SK-N-MC (cell line): ENCODE measurements around the gene ADGRF5.

Experiments
- DNase-seq: peaks from one replicate; pipeline ENCODE4 v3.0.0-alpha.2; 2011; ENCODE audit warnings: low read depth, low spot score
- H3K27ac ChIP-seq: fragments of 200-600 bp; sonication (generic); 2 replicates; pipeline ENCODE4 v1.5.1; 2016; ENCODE audit warnings: mixed run types
- H3K36me3 ChIP-seq: fragments of 200-600 bp; sonication (generic); 2 replicates; pipeline ENCODE4 v1.6.1; 2017; ENCODE audit warnings: antibody characterized with exemption, low read length, mixed read lengths; ENCODE audit not compliant: insufficient read depth
- H3K4me3 ChIP-seq: fragments of 200-600 bp; sonication (generic); 2 replicates; pipeline ENCODE4 v1.5.1; 2016
- H3K9ac ChIP-seq: fragments of 200-600 bp; sonication (generic); 2 replicates; pipeline ENCODE4 v1.8.0; 2017; ENCODE audit warnings: mixed run types, mixed read lengths; ENCODE audit not compliant: insufficient read length
- H3K9me3 ChIP-seq: fragments of 200-600 bp; sonication (generic); 2 replicates; pipeline ENCODE4 v1.6.1; 2017; ENCODE audit warnings: low read depth, mild to moderate bottlenecking, antibody characterized with exemption, low read length, moderate library complexity, mixed read lengths
- EZH2 ChIP-seq: fragments of 200-600 bp; sonication (generic); IDR thresholded peaks from one replicate; pipeline ENCODE4 v1.6.1; 2017; ENCODE audit warnings: antibody characterized with exemption
- FOXP2 ChIP-seq: optimal IDR thresholded peaks from 2 replicates; pipeline ENCODE3; 2011; ENCODE audit warnings: mild to moderate bottlenecking, moderate library complexity; ENCODE audit not compliant: insufficient read depth; ENCODE audit errors: extremely low read length, control extremely low read depth
- POLR2AphosphoS5 ChIP-seq: IDR thresholded peaks from 2 replicates; pipeline ENCODE4 v1.6.1; 2012; ENCODE audit warnings: mild to moderate bottlenecking, low read depth, low read length, borderline replicate concordance

Gene ADGRF5

DNA sequence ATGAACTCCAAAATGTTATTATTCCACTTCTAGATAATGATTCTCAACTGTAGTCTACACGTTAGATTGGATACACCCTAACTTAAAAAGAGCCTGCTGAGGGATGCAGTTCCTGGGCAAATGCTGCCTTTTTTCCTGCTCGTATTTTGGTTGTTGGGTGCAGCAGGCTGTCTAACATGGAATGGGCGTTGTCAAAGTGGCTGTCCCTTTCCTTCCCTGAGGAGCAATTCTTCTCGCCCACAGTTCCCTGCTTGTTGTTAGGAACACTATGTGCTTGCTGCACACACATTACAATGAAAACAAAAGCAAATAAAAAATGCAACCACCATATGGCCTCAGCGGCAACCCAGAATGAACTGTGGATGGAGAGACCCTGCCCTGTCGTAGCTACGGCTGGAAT is 1.7 kb upstream of the ADGRF5 start:
- no peak for DNase-seq
- no peaks in the 10 kb centered on the region for H3K36me3 ChIP-seq
- H3K4me3 ChIP-seq: no peak overlapping the region
- no peaks in the 10 kb centered on the region for H3K9me3 ChIP-seq
- no peak for TF ChIP-seq EZH2
- no peak overlapping the region for H3K27ac ChIP-seq
- H3K9ac ChIP-seq: no peak overlapping the region

DNA sequence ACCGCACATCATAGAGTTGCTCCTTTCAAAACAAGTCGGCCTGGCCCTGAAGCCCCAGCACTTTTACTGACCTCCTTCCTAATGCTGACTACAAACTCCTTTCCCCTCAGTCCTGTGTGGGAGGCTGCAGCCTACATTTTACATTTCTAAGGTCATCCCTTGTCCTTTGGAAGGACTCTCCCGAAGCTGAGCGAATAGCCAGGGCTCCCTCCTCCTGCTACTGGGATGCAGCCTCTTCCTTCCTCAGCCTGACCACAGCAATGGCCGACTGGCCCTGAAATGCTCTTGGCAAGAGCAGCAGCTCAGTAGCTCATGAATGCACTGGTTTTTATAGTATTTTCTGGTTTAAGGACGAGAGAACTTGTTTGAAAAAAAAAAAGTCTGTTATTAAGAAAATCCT is 679 bp downstream of the ADGRF5 start:
- H3K27ac ChIP-seq: no peak overlapping the region
- no peak overlapping the region for H3K4me3 ChIP-seq
- no peak for TF ChIP-seq FOXP2
- no peak for TF ChIP-seq POLR2AphosphoS5
- no peak for TF ChIP-seq EZH2
- no peak overlapping the region for H3K9ac ChIP-seq
- H3K9me3 ChIP-seq: no peaks in the 10 kb centered on the region
- DNase-seq: no peak
- no peaks in the 10 kb centered on the region for H3K36me3 ChIP-seq

DNA sequence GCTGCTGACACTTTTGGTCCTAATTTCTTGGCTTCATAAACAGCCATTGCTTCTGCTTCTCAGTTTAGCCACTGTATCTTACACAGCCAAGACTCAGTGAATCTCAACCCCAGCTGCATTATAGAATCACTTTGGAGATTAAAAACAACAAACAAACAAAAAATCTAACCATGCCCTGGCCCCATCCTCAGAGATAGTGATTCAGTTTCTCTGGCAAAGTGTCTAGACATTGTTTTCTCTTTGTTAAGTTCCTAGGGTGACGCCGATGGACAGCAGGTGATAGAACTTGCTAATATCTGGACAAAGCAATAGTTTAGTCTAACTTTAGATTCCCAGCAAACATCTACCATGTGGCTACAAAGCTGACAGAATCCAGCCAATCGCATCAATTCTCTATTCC is 2.9 kb downstream of the ADGRF5 start:
- TF ChIP-seq POLR2AphosphoS5 (no peak), EZH2 (no peak), FOXP2 (no peak)
- H3K9ac ChIP-seq: no peak overlapping the region
- no peak for DNase-seq
- H3K36me3 ChIP-seq: no peaks in the 10 kb centered on the region
- H3K9me3 ChIP-seq: no peaks in the 10 kb centered on the region
- H3K27ac ChIP-seq: no peak overlapping the region
- H3K4me3 ChIP-seq: no peak overlapping the region

DNA sequence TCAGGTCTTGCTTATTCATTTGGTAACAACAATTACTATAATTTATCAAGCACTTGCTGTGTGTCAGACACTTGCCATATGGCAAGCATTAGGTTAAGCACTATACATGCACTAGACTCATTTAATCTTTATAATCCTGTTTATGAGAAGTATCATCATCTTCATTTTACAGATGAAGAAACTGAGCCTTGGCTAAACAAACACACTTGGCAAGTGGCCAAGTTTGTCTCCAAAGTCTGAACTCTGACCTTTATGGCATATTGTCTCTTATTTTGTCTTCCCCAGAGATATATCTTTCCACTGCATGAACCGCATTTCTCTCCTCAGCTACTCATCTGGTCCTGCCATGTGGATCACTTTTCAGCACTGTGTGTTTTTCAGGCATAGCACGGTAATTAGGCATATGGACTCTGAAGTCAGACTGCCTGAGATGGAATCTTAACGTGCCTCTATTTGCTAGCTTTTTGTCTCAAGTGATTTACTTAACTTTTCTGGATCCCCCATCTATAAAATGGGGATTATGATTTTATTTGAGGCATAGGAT is 4.7 kb downstream of the ADGRF5 start:
- no peak overlapping the region for H3K4me3 ChIP-seq
- H3K36me3 ChIP-seq: no peaks in the 10 kb centered on the region
- H3K9me3 ChIP-seq: no peaks in the 10 kb centered on the region
- TF ChIP-seq POLR2AphosphoS5: no peak
- TF ChIP-seq EZH2: no peak
- no peak for TF ChIP-seq FOXP2
- DNase-seq: no peak
- no peak overlapping the region for H3K9ac ChIP-seq
- H3K27ac ChIP-seq: no peak overlapping the region

DNA sequence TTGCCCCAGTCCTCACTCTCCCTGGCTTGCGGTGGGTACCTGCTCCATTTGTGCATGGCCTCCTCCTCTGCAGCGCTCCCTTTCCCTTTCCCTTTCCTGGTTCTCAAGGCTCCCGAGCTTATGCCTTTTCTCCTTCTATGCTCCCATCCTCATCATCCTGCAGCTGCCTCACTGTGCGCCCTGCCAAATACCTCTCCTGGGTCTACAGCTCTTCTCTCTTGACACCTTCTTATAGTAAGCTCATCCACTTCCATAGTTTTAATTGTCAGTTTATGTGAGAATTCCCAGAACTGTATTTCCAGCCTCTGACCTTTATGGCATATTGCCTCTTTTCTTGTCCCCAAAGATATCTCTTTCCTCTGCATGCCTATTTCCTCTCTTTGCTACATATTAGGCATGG is 5.9 kb downstream of the ADGRF5 start:
- Histone ChIP-seq H3K9ac (no peak overlapping the region), H3K36me3 (no peaks in the 10 kb centered on the region), H3K4me3 (no peak overlapping the region), H3K27ac (no peak overlapping the region), H3K9me3 (no peaks in the 10 kb centered on the region)
- no peak for TF ChIP-seq POLR2AphosphoS5
- TF ChIP-seq EZH2: no peak
- no peak for TF ChIP-seq FOXP2
- no peak for DNase-seq

DNA sequence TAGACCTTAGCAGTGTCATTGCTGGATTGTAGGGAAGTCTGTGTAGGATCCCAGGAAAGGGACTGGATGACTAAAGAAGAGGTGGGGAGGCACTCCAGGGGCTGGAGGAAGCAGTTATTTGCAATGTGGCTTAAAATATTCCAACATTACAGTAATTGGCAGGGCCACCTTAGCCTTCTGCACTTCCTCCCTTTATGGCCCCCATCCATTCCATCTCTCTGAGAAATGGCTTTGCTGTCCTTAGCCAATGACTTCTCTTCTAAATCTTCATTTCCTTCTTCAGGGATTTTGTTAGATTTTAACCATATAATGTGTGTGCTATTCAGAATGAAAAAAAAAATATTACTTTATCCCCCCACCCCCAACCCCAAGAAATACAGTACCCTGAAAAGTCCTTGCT is 6.4 kb downstream of the ADGRF5 start:
- no peak for DNase-seq
- no peaks in the 10 kb centered on the region for H3K9me3 ChIP-seq
- H3K9ac ChIP-seq: no peak overlapping the region
- no peak overlapping the region for H3K4me3 ChIP-seq
- H3K36me3 ChIP-seq: no peaks in the 10 kb centered on the region
- no peak overlapping the region for H3K27ac ChIP-seq
- TF ChIP-seq FOXP2: no peak
- TF ChIP-seq EZH2: no peak
- no peak for TF ChIP-seq POLR2AphosphoS5

DNA sequence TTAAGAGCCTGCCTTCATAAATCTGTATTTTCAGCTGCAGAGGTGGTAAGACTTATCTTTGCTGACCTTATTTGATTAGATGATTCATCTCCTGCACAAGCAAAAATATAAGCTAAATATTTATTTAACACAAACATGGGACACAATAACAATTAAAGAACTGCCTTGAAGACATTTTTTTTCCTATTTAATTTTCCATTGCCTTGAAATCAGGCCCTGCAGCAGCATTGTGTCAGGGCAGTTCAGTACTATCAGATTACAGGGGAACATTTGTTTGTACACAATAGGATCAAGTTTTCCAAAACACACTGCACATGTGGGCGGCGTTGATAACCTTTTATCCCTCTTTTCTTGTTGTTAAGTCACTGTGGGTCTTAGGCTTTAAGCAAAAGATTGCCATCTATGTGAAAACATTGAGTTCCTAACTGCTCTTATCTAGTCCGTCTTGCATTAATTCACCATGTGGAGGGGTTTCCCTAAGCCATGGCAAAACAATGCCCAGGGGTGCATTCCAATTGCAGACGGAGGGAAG is 7.4 kb downstream of the ADGRF5 start:
- no peak for DNase-seq
- Histone ChIP-seq H3K27ac (no peak overlapping the region), H3K36me3 (no peaks in the 10 kb centered on the region), H3K9ac (no peak overlapping the region), H3K4me3 (no peak overlapping the region), H3K9me3 (no peaks in the 10 kb centered on the region)
- TF ChIP-seq FOXP2 (no peak), POLR2AphosphoS5 (no peak), EZH2 (no peak)

DNA sequence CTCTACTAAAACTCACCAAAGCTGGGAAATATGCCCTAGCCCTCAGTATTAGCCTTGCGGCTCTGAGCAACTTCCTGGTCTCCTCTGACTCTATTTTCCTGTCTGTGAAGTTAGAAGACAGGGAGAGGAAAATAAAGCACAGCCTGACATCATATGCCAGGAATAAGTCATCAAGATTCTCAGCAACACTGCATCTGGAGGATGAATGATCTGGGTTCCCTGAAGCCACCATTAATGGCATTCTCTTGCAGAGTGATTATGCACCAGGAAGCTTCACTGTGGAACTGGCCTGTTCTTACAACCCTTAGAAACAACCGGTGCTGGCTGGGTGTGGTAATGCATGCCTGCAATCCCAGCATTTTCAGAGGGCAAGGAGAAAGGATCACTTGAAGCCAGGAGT is 12.4 kb downstream of the ADGRF5 start:
- DNase-seq: no peak
- TF ChIP-seq POLR2AphosphoS5: no peak
- TF ChIP-seq EZH2: no peak
- TF ChIP-seq FOXP2: no peak
- Histone ChIP-seq H3K4me3 (no peak overlapping the region), H3K9ac (no peak overlapping the region), H3K27ac (no peak overlapping the region), H3K36me3 (no peaks in the 10 kb centered on the region), H3K9me3 (no peaks in the 10 kb centered on the region)

DNA sequence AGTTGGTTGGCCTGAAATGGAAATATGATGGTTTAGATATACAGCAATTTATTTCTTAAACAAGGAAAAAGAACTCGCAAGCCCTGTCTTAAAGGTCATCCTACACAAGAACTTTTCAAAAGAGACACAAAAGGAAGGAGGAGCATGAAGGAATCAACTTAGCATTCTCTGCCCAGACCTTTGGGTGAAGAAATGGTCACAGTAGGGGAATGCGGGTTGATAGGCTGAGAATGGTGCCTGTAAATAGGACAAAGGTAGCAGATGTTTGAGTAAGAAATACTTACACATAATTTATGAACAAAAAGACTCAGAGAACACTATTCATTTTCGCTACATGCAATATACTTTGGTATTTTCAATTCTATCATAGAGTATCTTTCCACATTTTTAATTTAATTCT is 15.0 kb downstream of the ADGRF5 start:
- H3K9me3 ChIP-seq: no peaks in the 10 kb centered on the region
- DNase-seq: no peak
- H3K9ac ChIP-seq: no peak overlapping the region
- no peak for TF ChIP-seq POLR2AphosphoS5
- TF ChIP-seq FOXP2: no peak
- no peak for TF ChIP-seq EZH2
- no peak overlapping the region for H3K27ac ChIP-seq
- no peak overlapping the region for H3K4me3 ChIP-seq
- no peaks in the 10 kb centered on the region for H3K36me3 ChIP-seq
